SIG-M5 (cell line): Measurements from ENCODE around the gene PXMP4.
"Not testable (repeated sequence)": the region's sequence is repeated elsewhere in the genome, so short reads cannot be mapped to it uniquely, and the experiment has no call there.

Experiments
- DNase-seq: peaks from one replicate; lab custom pipeline; 2025; lab: John Stamatoyannopoulos, UW

PXMP4 gene

DNA sequence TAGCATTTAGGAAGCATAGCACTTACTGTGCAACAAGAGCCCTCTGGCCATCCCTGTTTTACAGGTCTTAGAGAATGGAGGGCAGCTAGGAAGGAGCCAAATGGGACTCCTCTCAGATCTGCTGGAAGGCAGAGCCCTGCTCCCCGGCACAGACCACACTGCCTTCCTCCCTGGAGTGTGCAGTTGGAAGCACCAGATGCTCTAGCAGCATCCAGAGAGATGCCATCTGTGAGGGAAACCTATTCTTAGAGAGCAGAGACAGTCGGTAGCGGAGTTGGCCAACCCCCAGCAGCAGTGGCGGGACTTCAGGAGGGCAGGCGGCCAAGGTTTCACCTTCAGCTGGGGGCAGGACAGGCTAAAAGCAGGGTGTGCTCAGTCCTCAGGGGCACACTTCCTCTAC, 17.2 kb downstream of the PXMP4 start:
- no peak for DNase-seq

DNA sequence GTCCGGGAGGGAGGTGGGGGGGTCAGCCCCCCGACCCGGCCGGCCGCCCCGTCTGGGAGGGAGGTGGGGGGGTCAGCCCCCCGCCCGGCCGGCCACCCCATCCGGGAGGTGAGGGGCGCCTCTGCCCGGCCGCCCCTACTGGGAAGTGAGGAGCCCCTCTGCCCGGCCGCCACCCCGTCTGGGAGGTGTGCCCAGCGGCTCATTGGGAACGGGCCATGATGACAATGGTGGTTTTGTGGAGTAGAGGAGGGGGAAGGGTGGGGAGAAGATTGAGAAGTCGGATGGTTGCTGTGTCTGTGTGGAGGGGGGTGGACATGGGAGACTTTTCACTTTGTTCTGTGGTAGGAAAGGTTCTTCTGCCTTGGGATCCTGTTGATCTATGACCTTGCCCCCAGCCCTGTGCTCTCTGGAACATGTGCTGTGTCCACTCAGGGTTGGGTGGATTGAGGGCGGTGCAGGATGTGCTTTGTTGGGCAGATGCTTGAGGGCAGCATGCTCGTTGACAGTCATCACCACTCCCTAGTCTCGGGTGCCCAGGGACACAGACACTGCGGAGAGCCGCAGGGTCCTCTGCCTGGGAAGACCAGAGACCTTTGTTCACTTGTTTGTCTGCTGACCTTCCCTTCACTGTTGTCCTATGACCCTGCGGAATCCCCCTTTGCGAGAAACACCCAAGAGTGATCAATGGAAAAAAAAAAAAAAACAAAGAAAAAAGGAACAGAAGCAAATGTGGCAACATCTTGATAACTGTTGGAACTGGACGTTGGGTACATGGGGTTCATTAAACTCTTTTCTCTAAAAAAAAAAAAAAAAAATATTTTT, 18.3 kb downstream of the PXMP4 start:
- no peak for DNase-seq

DNA sequence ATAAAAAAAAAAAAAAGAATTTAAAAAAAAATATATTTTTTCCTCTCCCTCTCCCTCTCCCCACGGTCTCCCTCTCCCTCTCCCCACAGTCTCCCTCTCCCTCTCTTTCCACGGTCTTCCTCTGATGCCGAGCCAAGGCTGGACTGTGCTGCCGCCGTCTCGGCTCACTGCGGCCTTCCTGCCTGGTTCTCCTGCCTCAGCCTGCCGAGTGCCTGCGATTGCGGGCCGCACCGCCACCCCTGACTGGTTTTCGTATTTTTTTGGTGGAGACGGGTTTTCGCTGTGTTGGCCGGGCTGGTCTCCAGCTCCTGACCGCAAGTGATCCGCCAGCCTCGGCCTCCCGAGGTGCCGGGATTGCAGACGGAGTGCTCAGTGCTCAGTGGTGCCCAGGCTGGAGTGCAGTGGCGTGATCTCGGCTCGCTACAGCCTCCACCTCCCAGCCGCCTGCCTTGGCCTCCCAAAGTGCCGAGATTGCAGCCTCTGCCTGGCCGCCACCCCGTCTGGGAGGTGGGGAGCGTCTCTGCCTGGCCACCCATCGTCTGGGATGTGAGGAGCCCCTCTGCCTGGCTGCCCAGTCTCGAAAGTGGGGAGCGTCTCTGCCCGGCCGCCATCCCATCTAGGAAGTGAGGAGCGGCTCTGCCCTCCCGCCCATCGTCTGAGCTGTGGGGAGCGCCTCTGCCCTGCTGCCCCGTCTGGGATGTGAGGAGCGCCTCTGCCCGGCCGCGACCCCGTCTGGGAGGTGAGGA, 19.2 kb downstream of the PXMP4 start:
- DNase-seq = not testable (repeated sequence)

DNA sequence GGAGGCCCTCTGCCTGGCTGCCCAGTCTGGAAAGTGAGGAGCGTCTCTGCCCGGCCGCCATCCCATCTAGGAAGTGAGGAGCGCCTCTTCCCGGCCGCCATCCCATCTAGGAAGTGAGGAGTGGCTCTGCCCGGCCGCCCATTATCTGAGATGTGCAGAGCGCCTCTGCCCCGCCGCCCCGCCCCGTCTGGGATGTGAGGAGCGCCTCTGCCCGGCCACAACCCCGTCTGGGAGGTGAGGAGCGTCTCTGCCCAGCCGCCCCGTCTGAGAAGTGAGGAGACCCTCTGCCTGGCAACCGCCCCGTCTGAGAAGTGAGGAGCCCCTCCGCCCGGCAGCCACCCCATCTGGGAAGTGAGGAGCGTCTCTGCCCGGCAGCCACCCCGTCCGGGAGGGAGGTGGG, 21.1 kb downstream of the PXMP4 start:
- DNase-seq = not testable (repeated sequence)

DNA sequence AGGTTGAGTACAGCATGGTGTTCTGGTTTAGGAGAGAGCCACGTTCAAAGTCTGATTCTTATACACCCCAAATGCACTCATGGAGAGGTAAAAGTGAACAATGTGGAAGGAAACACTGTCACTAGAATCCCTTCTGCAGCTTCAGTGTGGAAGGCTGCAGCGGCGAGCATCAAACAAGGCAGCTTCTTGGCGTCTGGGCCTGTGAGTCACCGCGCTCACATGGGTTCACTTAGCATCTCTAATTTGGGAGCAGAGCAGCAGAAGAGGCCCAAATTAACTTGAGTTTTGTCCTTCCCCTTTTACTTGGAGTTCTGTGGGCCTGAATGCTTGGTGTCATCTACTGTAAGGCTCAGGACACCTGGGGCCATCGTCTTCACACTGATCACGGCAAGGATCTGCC, 23.0 kb downstream of the PXMP4 start:
- DNase-seq = no peak

DNA sequence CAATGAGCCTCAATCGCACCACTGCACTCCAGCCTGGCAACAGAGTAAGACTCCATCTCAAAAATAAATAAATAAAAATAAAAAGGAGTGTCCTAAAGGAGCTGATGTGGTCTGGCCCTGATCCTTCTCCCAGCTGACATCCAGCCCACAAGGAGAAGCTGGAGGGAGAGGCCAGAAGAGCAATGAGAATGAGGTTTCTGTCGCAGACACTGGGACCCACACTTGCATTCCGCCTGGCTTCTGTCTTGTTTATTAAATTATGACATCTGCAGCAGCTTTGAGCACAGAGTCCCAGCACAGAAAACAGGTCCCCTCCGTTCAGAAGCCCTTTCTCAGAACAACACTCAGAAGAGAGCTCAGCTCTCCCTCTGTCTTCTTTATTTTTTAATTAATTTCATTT, 23.7 kb downstream of the PXMP4 start:
- DNase-seq = no peak

DNA sequence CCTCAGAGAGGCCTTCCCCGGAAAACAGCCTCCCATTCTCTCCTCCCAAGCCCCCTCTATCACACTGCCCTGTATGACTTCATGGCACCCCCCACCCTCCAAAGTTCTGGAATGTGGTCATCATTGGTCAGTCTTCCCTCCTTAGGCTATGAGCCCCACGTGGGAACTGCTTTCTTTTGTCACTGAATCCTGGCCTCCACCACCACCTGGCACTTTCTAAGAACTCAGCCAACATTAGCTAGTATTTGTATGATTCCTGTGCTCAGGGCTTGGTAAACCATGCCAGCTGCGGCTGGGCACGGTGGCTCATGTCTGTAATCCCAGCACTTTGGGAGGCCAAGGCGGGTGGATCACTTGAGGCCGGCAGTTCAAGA, 25.5 kb downstream of the PXMP4 start:
- no peak for DNase-seq

DNA sequence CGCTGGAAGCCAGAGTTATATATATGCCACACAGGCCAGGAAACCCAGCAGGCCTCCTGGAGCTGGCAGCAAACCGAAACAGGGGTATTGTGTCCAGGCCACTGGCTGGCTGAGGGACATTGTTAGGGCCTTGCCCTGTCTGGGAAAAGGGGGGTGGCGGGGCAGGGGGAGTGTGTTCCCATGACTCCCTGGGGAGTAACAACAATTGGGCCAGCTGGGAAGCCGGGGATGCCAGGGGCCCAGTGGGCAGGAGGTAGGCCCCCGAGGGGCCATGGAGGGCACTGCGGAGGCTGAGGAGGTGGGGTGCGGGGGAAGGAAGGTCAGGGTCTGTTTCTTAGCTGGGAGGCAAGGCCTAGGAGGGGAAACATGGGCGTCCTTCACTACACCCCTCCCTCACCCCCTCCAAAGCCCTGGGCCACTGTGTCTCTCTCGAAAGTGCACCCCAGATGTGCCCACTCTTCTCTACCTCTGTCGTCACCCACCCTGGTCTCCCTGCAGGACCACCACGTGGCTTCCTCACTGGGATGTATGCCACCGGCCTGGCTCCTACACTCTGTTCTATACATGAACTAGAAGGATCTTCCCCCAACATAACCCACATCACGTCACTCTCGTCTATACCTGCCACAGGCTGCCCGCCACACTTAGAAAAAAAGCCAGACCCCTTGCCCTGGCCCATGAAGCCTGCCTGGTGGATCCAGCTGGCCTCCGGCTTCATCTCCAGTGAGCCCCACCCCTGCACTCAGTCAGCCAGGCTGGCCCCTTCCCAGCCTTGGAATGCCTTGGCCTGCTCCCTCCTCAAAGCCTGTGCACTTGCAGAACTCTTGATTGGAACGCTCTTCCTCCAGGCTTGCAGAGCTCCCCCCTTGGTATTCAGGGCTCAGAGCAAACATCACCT, 26.1 kb downstream of the PXMP4 start:
- no peak for DNase-seq

DNA sequence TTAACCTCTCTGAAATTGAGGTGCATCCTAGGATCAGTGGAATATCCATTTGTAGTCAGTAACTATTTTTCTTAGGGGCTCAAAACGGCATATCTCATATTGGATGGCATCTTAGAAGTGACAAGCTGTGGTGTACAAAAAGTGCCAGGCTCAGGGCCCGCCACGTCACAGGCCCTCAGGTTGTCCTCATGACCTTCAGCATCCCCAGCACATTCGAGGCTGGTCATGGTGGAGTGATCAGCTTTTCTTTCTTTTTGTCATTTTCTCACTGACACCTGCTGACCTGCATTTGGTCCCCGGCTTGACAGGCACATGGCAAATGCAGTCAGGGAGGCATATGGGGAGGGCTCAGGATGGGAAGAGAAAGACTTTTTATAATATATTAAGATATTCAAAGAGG, 26.8 kb downstream of the PXMP4 start:
- DNase-seq = no peak

DNA sequence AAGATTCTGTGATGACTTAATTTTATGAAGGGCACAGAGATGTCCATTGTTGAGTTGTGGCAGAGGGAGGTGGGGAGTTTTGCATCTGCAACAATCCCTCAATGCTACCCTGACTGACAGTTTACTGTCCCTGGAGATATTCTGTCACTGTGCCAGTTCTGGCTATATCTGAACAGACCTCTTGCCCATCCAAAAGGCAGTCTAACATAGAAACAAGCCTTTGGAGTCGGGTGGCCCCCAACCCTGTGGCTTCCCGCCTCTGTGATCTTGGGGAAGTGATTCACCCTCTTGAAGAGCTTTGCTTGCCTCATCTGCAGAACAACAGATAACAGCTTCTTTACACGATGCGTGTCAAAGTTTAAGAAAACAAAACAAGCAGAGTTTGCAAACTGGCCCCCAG, 30.1 kb downstream of the PXMP4 start:
- DNase-seq = peak; percentile 42

DNA sequence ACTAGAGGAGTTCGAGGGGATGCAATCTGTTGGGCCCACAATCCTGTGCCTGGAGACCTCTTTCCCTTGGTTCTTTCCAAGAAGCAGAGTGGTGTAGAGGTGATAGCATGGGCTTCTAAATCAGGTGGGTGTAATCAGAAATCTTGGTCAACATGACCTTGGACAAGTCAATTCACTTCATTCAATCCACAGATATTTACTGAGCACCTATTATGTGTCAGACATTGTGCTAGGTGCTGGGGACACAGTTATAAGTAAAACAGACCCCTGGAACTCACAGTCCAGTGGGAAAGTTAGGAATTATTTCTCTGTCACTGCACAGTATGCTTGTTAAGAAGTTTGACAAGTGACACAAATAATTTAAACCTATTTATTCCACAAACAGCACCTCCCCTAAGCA, 30.6 kb downstream of the PXMP4 start:
- DNase-seq = no peak

DNA sequence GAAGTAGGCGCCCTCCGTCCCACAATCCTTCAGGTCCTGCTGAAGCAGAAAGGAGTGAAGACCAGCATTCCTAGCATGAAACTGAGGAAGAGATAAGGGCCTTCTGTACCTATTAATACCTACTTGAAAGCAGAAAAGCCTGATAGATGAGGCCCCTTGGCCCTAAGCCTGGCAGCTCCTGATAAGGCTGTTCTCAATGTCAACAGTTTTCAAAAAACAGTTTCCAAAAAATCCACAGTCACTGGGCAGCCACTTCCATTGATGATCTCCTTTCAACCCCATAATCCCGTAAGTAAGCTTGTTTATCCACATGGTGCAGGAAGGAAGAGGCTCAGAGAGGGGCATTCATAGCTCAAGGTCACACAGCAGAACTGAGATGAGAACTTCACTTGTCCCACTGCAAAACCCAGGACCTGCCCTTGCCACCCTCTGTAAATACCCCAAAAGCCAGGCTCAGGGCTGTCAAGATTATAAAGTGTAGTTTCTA, 31.1 kb downstream of the PXMP4 start:
- DNase-seq = no peak

DNA sequence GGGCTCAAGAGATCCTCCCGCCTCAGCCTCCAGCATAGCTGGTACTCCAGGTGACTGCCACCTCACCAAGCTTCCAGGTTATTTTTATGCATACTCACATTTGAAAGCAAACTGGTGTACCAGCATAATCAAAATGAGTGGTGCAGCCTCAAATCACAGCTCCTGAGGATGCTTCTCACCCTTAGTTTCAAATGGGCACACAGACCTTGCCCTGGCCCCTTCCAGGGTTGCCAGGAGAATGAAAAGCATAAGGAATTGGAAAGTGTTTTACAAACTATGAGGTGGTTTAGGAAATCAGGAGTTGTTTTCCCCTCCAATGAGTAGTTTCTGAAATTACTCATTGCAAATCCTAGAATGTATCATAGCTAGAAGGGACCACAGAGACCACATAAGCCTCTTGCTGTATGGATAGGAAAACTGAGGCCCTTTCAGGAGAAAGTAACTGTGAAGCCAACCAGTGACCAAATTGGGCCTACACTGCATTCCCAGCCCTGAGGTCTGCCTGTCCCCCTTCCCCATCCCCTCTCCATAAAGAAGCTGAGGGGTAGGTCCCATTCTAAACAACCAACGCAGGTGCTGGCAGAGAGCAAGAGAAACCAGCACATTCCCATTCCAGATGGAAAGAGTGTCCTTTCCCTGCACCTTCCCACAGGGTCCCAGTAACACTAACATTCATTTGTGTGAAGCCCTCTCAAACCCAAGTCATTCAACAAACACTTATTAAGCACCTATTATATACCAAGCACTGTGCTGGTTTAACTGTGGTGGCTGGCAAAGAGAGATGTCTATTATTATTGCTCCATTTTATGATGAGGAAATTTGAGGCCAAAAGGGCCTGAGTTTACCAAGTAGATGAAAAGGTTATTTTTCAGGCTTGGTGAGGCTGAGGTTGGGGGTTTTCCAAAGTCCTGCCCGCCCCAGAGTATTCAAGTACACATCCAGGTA, 31.8 kb downstream of the PXMP4 start:
- no peak for DNase-seq

DNA sequence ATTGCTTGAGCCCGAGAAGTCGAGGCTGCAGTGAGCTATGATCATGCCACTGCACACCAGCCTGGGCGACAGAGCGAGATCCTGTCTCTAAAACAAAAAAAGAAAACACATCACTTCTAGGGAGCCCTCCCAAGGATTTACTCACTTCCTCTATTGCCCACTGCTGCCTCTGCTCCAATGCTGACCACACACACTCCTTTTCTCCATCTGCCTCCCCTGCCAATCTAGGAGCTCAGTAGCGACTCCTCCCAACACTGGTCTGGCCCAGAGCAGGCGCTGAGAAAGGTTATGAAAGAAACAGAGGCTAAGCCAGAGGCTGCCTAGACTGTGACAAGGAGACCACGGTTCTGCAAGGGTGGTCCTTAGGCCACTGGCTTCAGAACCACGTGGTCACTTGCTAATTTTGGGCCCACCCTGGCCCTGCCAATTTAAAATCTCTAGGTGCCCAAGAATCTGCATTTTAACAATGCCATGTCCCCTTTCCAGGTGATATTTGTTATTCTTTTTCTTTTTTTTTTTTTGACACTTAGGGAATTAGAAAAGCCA, 32.7 kb downstream of the PXMP4 start:
- DNase-seq = peak; percentile 84

DNA sequence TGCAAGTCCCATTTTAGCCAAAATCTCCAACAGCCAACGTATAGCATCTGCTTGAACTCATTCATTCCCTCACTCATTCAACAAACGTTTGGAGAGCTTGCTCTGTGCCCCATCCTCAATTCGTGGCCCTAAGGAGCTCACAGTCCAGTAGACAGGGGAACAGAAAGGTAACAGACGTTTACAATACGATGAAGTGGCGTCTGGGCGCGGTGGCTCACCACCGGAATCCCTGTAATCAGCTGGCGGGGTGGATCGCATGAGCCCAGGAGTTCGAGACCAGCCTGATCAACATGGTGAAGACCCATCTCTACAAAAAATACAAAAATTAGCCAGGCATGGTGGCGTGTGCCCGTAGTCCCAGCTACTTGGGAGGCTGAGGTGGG, 33.1 kb downstream of the PXMP4 start:
- DNase-seq = no peak

DNA sequence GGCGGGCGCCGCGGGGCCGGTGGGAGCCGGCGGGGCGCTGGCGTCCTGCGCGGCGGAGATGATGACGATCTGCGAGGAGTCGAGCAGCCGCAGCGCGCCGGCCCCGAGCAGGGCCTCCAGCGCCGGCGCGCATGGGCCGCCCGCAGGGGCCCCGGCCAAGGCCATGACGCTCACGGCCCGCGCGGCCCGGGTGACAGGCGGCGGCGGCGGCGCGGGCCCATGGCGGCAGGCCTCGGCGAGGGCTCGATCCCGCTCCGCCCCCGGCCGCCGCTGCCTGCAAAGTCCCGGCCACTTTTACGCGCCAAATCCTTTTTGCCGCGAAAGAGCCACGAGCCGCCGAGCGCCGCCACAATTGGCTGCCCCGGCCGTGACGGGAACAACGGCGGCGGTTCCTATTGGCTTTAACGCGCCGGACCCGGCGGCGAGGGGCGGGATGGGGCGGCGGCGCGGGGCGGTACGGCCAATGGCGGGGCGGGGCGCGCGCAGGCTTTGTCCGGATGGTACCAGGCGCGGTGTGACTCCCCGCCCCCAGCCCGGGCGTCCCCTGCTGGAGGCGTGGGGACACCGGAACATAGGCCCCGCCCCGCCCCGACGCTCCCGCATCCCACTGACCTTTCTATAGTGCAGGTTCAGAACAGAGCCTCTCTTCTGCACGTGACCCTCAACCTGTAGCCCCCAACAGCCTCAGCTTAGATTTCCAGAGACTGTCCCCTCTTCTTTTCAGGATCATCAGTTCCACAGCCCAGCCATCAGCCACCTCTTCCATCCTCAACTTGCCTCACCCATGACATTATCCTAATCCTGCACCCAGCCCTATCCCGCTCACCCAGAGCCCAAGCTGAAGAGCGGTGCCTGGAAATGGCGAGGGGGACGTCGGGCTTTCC, 33.8 kb downstream of the PXMP4 start, which contains the start of gene E2F1:
Gene E2F1, minus strand, starts transcription at position 286 of the 884 bp plus-strand sequence. Its CDS starts 121 bp downstream, at position 165.
- DNase-seq = peak; percentile 47

DNA sequence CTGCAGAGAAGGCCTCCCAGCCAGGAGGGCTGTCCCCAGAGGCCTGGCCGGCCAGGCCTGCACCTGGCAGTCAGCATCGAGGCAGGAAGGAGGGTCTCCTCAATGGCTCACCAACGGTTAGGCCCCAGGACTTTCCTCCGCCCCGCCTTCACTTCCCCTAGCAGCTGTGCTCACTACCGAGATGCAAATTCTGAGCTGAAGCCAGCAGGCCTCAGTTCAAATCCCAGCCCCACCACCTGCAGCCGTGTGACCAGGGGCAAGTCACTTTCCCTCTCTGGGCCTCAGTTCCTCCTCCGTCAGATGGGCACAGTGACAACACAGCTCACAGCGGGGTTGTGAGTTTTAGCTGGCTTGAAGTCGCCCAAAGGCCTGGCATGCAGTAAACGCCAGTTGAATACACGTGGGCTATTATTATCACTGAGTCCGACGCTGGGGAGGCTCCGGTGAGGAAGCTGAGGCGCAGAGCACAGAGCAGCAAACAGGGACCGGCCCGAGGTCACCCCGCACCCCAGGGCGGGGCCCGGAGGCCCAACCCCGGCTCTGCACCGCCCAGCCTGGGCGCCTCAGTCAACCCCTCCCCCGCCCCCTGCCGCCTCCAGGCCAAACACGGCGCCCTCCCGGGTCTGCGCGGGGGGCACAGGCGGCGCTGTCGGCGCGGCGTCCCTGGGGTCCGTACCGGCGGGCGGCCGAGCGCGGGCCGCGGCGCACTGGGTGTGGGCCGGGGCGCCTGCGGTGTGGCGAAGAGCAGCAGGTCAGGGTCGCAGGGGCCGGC, 34.6 kb downstream of the PXMP4 start:
- DNase-seq = no peak

DNA sequence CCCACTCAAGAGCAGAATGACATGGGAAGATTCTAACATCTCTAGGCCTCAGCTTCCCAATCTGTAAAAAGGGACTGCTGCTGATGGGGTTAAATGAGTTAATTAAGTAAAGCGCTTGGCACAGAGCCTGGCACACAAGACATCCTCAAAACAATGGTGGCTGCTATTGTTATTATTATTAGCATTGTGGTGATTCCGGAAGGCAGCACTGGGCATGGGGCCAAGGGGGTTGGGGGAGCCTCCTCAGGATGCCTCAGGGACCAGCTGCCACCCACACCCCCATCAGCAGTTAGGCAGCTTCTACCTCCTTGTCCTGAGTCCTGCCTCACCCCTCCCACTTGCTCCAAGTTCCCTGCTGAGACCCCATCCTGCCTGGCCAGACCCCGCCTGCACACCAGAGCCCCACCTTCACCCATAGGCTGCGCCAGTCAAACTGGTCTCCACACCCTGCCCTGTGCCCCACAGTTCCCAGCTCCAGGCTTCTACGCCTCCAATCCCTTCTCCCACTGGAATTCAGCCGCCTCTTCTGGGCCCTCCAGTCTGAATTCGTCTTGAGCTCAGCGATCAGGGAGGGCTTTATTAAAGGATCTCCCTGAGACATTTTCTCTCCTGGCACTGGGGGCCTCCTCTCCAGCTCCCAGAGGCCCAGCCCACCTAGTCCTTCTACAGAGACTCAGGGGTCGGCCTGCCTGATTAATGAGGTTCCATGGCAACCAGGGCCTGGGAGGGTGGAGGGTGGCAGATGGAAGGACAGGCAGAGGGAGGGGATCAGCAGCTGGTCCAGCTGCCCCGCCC, 35.4 kb downstream of the PXMP4 start:
- DNase-seq = no peak
